CD4-positive, alpha-beta memory T cell (primary cell): Measurements from ENCODE around the gene IL6. TPM values are rescaled to one million over a fixed set of nuclear protein-coding genes. Genes with fewer than 3 reads are reported as not detected.

Experiments used
- CTCF ChIA-PET: fragments of 350-600 bp; sonication (Branson Sonifier 250); formaldehyde crosslinking; loops from one replicate; lab custom pipeline; 2021; ENCODE audit warnings: inconsistent platforms; ENCODE audit not compliant: partially characterized antibody; lab: Charles Lee
- POLR2A ChIA-PET: fragments of 350-600 bp; sonication (Branson Sonifier 250); formaldehyde crosslinking; loops from one replicate; lab custom pipeline; 2021; ENCODE audit not compliant: partially characterized antibody; lab: Charles Lee
- DNase-seq, 5 donors: peaks; one replicate each; pipeline versions ENCODE4 v3.0.0 to v3.0.0-alpha.2; 2020 to 2022; ENCODE audit warnings: mixed read lengths in 1 of 5
- H3K27ac ChIP-seq: one replicate; pipeline ENCODE4 v1.7.0; 2013; ENCODE audit warnings: low read depth, low read length
- H3K27me3 ChIP-seq: 2 replicates; pipeline ENCODE4 v1.7.0; 2013; ENCODE audit warnings: mild to moderate bottlenecking, low read length, moderate library complexity; ENCODE audit not compliant: insufficient read depth
- H3K36me3 ChIP-seq: 2 replicates; pipeline ENCODE4 v1.7.0; 2013; ENCODE audit warnings: mild to moderate bottlenecking, low read length, moderate library complexity; ENCODE audit not compliant: insufficient read depth
- H3K4me1 ChIP-seq: 2 replicates; pipeline ENCODE4 v1.7.0; 2013; ENCODE audit warnings: mild to moderate bottlenecking, low read length, moderate library complexity; ENCODE audit not compliant: insufficient read depth
- H3K4me3 ChIP-seq, 2 donors: one replicate each; pipeline ENCODE4 v1.7.0; 2013; ENCODE audit warnings: low read length in 2 of 2, mild to moderate bottlenecking in 1 of 2
- H3K9me3 ChIP-seq, 2 donors: one replicate each; pipeline ENCODE4 v1.7.0; 2013; ENCODE audit warnings: low read length in 2 of 2, control low read depth in 1 of 2; ENCODE audit not compliant: control insufficient read depth in 1 of 2
- H3K27ac Mint-ChIP-seq, 7 donors: one replicate each; pipeline ENCODE4 v1.8.0; 2020 to 2021; ENCODE audit warnings: mixed read lengths in 7 of 7, mild to moderate bottlenecking in 6 of 7, inconsistent platforms in 3 of 7, moderate library complexity in 3 of 7
- H3K27me3 Mint-ChIP-seq, 2 donors: one replicate each; pipeline ENCODE4 v1.8.0; 2020 to 2021; ENCODE audit warnings: mixed read lengths in 2 of 2
- H3K36me3 Mint-ChIP-seq, 2 donors: one replicate each; pipeline ENCODE4 v1.8.0; 2020 to 2021; ENCODE audit warnings: mixed read lengths in 2 of 2, inconsistent platforms in 1 of 2, mild to moderate bottlenecking in 1 of 2
- H3K4me1 Mint-ChIP-seq, 4 donors: one replicate each; pipeline ENCODE4 v1.8.0; 2020 to 2021; ENCODE audit warnings: mixed read lengths in 4 of 4, mild to moderate bottlenecking in 1 of 4
- H3K4me3 Mint-ChIP-seq, 8 donors: one replicate each; pipeline ENCODE4 v1.8.0; 2020 to 2021; ENCODE audit warnings: mixed read lengths in 8 of 8, mild to moderate bottlenecking in 7 of 8, moderate library complexity in 6 of 8, inconsistent platforms in 3 of 8
- H3K9me3 Mint-ChIP-seq, 8 donors: one replicate each; pipeline ENCODE4 v1.8.0; 2020 to 2021; ENCODE audit warnings: mixed read lengths in 8 of 8, mild to moderate bottlenecking in 5 of 8, inconsistent platforms in 3 of 8, moderate library complexity in 1 of 8
- intact Hi-C: fragments of 100-400 bp; cut with micrococcal nuclease; formaldehyde crosslinking; loops from one replicate; pipeline ENCODE4 v1.15.1; 2023
- polyA plus RNA-seq, 2 donors: library from polyadenylated mRNA; unstranded; fragments of 300-500 nt; fragmentation: Illumina TruSeq; gene quantifications; one replicate each; pipeline ENCODE4 v1.2.3, GENCODE V29; 2021
- total RNA-seq, 2 experiments: library from RNA; stranded (reverse); gene quantifications; one replicate each; pipeline ENCODE4 v1.2.3, GENCODE V29; 2021

The IL6 gene
- total and polyA plus RNA-seq, 4 experiments from 2014 or later, result not detected

DNA sequence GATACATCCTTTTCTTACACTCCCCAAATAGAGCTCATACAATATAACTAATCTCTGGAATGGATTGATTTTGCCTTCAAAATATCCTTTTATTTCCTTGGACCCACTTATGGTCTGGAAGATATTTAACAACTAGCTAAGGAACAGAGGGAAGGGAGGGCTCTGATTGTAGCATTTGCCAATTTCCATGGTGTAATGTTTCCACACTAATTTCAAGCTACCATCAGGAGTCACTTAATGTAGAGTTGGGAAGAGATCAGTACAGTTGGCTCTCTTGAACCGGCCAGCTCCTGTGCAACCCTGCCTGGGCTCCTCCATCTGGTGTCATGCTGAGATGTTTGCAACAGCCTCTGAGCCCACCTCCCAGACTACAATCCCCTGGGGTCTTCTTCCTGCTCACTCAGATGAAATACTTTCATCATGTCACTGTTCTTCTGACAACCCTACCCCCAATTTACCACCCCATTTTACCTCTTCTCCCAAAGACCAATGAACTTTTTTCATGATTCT is 8.0 kb upstream of the IL6 start:
- Mint-ChIP-seq H3K27me3 (no peaks in the 10 kb centered on the region), H3K4me3 (no peak overlapping the region), H3K9me3 (no peaks in the 10 kb centered on the region), H3K4me1 (no peaks in the 10 kb centered on the region), H3K36me3 (no peaks in the 10 kb centered on the region), H3K27ac (no peak overlapping the region)
- DNase-seq, result no peak
- intact Hi-C loops, result no loop called here
- no peaks in the 10 kb centered on the region for H3K4me1 ChIP-seq
- no peaks in the 10 kb centered on the region for H3K27me3 ChIP-seq
- no peak overlapping the region for H3K4me3 ChIP-seq
- H3K9me3 ChIP-seq, result no peaks in the 10 kb centered on the region
- ChIA-PET CTCF (interaction anchor here (1.2 to 2.9 kb wide), 2 partner anchors 8 to 158 kb away, joined by 4 to 11 read pairs; partner anchors contain the start of gene IL6), POLR2A (no interaction called here)
- no peak overlapping the region for H3K27ac ChIP-seq
- H3K36me3 ChIP-seq, result no peaks in the 10 kb centered on the region

DNA sequence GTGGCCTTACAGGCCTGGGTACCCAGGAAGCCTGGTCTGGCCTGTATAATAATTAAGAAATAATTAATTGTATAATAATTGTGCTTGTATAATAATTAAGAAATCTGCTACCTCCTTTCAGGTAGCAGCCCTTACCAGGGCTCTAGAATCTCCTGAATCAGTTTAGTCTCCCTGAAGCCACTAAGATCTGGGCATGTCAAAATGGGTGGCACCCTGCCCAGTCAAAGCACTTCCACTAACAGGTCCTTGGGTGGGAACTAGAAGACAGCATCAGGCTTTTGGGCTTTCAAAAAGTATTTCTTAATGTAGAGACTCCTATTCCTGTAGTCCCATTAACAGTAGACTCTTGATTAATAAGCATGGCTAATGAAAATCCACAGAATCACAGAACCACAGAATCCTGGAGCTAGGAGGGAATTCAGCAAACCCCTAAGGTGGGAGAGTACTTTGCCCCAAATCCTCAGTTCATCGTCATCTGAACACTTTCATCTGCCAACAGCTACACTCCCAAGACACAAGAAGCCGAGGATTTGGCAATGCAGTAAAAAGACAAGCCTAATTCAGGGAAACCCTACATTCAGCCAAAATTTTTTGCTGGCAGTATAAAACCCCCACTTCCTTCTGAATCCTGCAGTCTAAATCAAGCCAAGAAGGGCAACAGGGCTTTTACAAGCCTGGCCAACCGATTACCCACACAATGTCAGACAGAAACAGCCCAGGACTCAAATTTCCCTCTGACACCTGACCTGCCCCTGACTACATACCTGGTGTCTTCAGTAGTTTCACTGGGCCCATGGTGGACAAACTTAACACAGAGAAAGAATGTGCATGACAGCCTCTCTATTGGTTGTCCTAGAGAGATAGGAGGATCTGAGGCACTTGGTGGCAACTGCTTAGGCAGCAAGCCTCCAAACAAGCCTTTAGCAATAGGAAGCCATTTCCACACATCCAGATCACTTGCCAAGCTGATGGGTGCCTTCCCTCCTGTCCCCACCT is 5.9 kb upstream of the IL6 start:
- Histone ChIP-seq H3K27me3 (no peaks in the 10 kb centered on the region), H3K27ac (no peak overlapping the region), H3K4me3 (no peak overlapping the region), H3K36me3 (no peaks in the 10 kb centered on the region), H3K9me3 (no peaks in the 10 kb centered on the region), H3K4me1 (peaks cover 7% of the 10 kb centered on the region)
- Mint-ChIP-seq H3K9me3 (peaks cover 0 to 2% (median 0%) of the 10 kb centered on the region in 8 donors), H3K27ac (no peak overlapping the region), H3K4me3 (no peak overlapping the region), H3K4me1 (peaks cover 0 to 4% (median 3%) of the 10 kb centered on the region in 4 donors), H3K27me3 (peaks cover 0 to 3% of the 10 kb centered on the region in 2 donors), H3K36me3 (no peaks in the 10 kb centered on the region)
- intact Hi-C loops, result no loop called here
- ChIA-PET CTCF (interaction anchor here (1.0 kb wide), 1 partner anchor 166 kb away, joined by 3 read pairs; no protein-coding TSS in a partner anchor), POLR2A (no interaction called here)
- DNase-seq, result no peak

DNA sequence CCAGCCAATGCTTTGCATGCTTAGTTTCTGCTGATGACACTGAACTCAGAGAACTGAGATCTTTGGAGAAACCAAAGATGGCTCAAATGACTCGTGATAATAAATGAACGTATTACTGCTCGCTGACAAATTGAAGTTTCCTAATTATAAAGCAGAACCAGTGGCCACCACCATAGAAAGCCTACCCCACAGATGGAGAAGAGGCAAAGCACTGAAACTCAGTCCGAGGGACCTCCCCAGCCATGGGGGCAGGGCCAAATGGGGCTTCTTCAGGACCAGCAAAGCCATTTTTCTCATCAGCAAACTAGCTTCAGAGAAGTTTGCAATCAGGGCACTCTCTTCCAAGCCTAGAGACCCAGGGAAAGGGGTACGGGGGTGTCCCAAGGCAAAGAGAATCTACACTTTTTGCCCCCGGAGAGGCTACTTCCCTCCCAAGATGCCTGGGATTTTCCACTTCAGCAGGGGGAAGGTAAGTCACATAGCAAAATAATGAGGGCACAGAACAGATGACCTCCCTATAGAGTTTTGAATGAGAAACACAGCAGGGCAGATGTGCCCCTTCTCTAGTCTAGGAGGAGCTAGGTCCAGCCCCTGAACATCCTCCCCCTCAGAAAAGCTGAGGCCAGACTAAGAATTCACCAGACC is 4.3 kb upstream of the IL6 start:
- intact Hi-C loops, result no loop called here
- POLR2A ChIA-PET, result no interaction called here
- Mint-ChIP-seq H3K27me3 (peaks cover 0 to 7% of the 10 kb centered on the region in 2 donors), H3K4me1 (peaks cover 3 to 13% (median 8%) of the 10 kb centered on the region in 4 donors), H3K36me3 (no peaks in the 10 kb centered on the region), H3K4me3 (no peak overlapping the region), H3K9me3 (peaks cover 0 to 2% (median 0%) of the 10 kb centered on the region in 8 donors), H3K27ac (no peak overlapping the region)
- Histone ChIP-seq H3K36me3 (no peaks in the 10 kb centered on the region), H3K27me3 (no peaks in the 10 kb centered on the region), H3K4me1 (peaks cover 17% of the 10 kb centered on the region), H3K9me3 (no peaks in the 10 kb centered on the region), H3K4me3 (no peak overlapping the region), H3K27ac (no peak overlapping the region)
- CTCF ChIA-PET, result interaction anchor here (1.0 to 7.3 kb wide), 2 partner anchors 161 to 168 kb away, joined by 3 to 233 read pairs; no protein-coding TSS in a partner anchor
- DNase-seq, result no peak

DNA sequence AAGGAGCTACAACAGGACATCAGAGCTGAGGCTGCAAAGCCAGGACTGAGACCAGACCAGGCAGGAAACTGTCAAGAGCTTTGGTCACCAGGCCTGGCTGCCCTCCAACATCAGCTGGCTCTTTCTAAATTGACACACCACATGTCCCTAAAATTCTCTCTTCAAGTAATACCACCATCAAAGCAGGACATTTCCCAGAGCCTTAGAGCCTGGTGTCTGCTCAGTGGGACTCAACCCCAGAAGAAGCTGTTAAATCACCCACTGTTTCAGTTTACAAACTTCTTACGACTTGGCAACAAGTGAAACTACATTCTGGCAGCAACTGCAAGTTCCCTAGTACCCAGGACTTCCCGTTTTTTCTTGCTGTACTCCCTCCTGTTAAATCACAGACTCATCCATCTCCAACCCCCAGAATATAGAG is 3.8 kb upstream of the IL6 start:
- H3K4me3 Mint-ChIP-seq, result no peak overlapping the region
- no peak for DNase-seq
- H3K4me1 Mint-ChIP-seq, result peaks cover 3 to 13% (median 8%) of the 10 kb centered on the region in 4 donors
- H3K27ac Mint-ChIP-seq, result no peak overlapping the region
- POLR2A ChIA-PET, result no interaction called here
- H3K27me3 ChIP-seq, result no peaks in the 10 kb centered on the region
- intact Hi-C loops, result no loop called here
- H3K4me3 ChIP-seq, result no peak overlapping the region
- H3K36me3 Mint-ChIP-seq, result no peaks in the 10 kb centered on the region
- H3K27ac ChIP-seq, result no peak overlapping the region
- peaks cover 17% of the 10 kb centered on the region for H3K4me1 ChIP-seq
- peaks cover 0 to 7% of the 10 kb centered on the region in 2 donors for H3K27me3 Mint-ChIP-seq
- no peaks in the 10 kb centered on the region for H3K36me3 ChIP-seq
- CTCF ChIA-PET, result interaction anchor here (1.5 to 7.3 kb wide), 3 partner anchors 7 to 332 kb away, joined by 6 to 233 read pairs (median 45); no protein-coding TSS in a partner anchor
- H3K9me3 Mint-ChIP-seq, result peaks cover 0 to 2% (median 0%) of the 10 kb centered on the region in 8 donors
- H3K9me3 ChIP-seq, result no peaks in the 10 kb centered on the region

DNA sequence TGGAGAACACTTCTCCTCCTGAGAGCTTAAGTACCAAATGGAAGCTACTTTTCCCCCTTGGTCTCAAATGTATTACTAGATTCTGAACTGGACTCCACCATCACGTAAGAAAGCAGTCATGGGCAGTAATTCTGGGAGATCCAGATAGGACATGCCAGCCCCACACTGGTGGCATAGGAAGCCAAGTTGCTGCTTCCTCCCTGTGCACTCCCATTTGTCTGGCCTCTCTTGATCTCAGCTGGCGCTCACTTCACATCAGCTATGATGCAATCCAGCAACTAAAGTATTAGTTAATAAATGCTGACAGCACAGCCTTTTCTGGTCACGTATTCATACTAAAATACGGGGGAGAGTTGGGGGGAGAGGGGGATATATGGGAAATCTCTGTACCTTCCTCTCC is 3.4 kb upstream of the IL6 start:
- H3K27ac ChIP-seq, result no peak overlapping the region
- Mint-ChIP-seq H3K4me1 (peaks cover 3 to 13% (median 9%) of the 10 kb centered on the region in 4 donors), H3K4me3 (no peak overlapping the region)

DNA sequence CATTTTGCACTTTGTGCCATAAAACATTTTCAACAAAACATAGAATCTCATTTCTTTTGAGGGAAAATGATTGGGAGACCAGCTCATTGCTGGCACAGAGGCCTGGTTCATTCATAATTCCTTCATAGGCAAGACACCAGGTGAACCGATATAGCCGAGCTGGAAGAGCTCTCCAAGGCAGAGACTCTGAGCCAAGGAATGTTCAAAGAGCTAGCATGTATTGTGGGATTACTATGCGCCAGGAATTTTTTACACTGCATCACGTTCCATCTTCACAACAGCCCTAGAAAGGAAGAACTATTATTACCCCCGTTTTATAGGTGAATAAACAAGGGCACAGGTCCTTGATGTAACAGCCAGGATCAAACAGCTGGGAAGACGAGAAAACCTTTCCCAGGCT is 2.1 kb upstream of the IL6 start:
- H3K4me3 Mint-ChIP-seq, result no peak overlapping the region
- H3K36me3 ChIP-seq, result no peaks in the 10 kb centered on the region
- peaks cover 0 to 2% (median 0%) of the 10 kb centered on the region in 8 donors for H3K9me3 Mint-ChIP-seq
- intact Hi-C loops, result no loop called here
- peaks cover 3 to 13% (median 9%) of the 10 kb centered on the region in 4 donors for H3K4me1 Mint-ChIP-seq
- ChIA-PET CTCF (interaction anchor here (0.6 to 7.3 kb wide), 13 partner anchors 9 to 330 kb away, joined by 3 to 233 read pairs (median 4); no protein-coding TSS in a partner anchor), POLR2A (interaction anchor here (1.0 kb wide), 1 partner anchor 63 kb away, joined by 3 read pairs; no protein-coding TSS in a partner anchor)
- peaks cover 3 to 9% of the 10 kb centered on the region in 2 donors for H3K27me3 Mint-ChIP-seq
- H3K27ac Mint-ChIP-seq, result no peak overlapping the region
- H3K4me3 ChIP-seq, result no peak overlapping the region
- peaks cover 17% of the 10 kb centered on the region for H3K4me1 ChIP-seq
- no peak for DNase-seq
- H3K9me3 ChIP-seq, result no peaks in the 10 kb centered on the region
- H3K27ac ChIP-seq, result no peak overlapping the region
- H3K27me3 ChIP-seq, result no peaks in the 10 kb centered on the region
- no peaks in the 10 kb centered on the region for H3K36me3 Mint-ChIP-seq

More for the DNA sequence above, 3.4 kb upstream of the IL6 start:
- H3K36me3 ChIP-seq, result no peaks in the 10 kb centered on the region
- no peaks in the 10 kb centered on the region for H3K36me3 Mint-ChIP-seq
- H3K4me1 ChIP-seq, result peaks cover 17% of the 10 kb centered on the region
- no peak overlapping the region for H3K27ac Mint-ChIP-seq
- peaks cover 2 to 8% of the 10 kb centered on the region in 2 donors for H3K27me3 Mint-ChIP-seq
- peaks cover 0 to 2% (median 0%) of the 10 kb centered on the region in 8 donors for H3K9me3 Mint-ChIP-seq
- CTCF ChIA-PET, result interaction anchor here (1.0 to 7.3 kb wide), 4 partner anchors 8 to 331 kb away, joined by 3 to 233 read pairs (median 26); no protein-coding TSS in a partner anchor
- intact Hi-C loops, result no loop called here
- no peaks in the 10 kb centered on the region for H3K27me3 ChIP-seq
- H3K9me3 ChIP-seq, result no peaks in the 10 kb centered on the region
- DNase-seq, result no peak
- no peak overlapping the region for H3K4me3 ChIP-seq
- POLR2A ChIA-PET, result interaction anchor here (1.0 kb wide), 1 partner anchor 64 kb away, joined by 3 read pairs; no protein-coding TSS in a partner anchor
